H1 (cell line): Measurements from ENCODE around the gene GCSH. TPM values are rescaled to one million over a fixed set of nuclear protein-coding genes. Genes with fewer than 3 reads are reported as not detected.

Experiments
- CTBP2 ChIP-seq: IDR thresholded peaks from 2 replicates; pipeline ENCODE4 v1.7.0; 2011; ENCODE audit warnings: borderline replicate concordance, mild to moderate bottlenecking, moderate library complexity, mixed read lengths, low read length; ENCODE audit not compliant: insufficient read depth, insufficient read length
- EP300 ChIP-seq, 2 experiments: IDR thresholded peaks; 1 replicate in 1 of 2; 2 replicates in 1 of 2; pipeline ENCODE4 v1.6.1; 2011 to 2012; ENCODE audit warnings: low read depth in 2 of 2, low read length in 2 of 2, mild to moderate bottlenecking in 2 of 2, borderline replicate concordance in 1 of 2, inconsistent platforms in 1 of 2, moderate library complexity in 1 of 2
- GABPA ChIP-seq: IDR thresholded peaks from 2 replicates; pipeline ENCODE4 v1.6.1; 2011; ENCODE audit warnings: mild to moderate bottlenecking, low read length, moderate library complexity, borderline replicate concordance; ENCODE audit not compliant: insufficient read depth
- MAFK ChIP-seq: IDR thresholded peaks from 2 replicates; pipeline ENCODE4 v1.6.1; 2012; ENCODE audit warnings: low read depth, mild to moderate bottlenecking, improper control_type of control experiment, low read length
- TCF12 ChIP-seq: IDR thresholded peaks from 2 replicates; pipeline ENCODE4 v1.6.1; 2011; ENCODE audit warnings: low read depth, mild to moderate bottlenecking, low read length
- polyA plus RNA-seq, 7 experiments: library from polyadenylated mRNA; depleted of rRNA in 3 of 7; stranded (reverse) in 5 of 7; unstranded in 2 of 7; fragments of >200 nt in 5 of 7; fragments of 200-250 nt in 2 of 7; gene quantifications; 1 replicate in 5 of 7; 2 replicates in 1 of 7; 4 replicates in 1 of 7; pipeline versions ENCODE4 v1.2.1 to v1.2.3, GENCODE V29; 2011 to 2013; ENCODE audit warnings: missing spikeins in 2 of 7, mixed read lengths in 2 of 7
- total RNA-seq: library from RNA; stranded (reverse); fragmentation: NEBNext Ultra II Directional; extraction: Animal tissue kit (Norgen Biotek cat#: 25700); gene quantifications from 2 replicates; pipeline ENCODE4 v1.2.1, GENCODE V29; 2021

Gene GCSH
- total and polyA plus RNA-seq, 2 of the 8 experiments (the other 6 are each of a cell fraction or from before 2014, with no cell fraction given): 28.2 to 108 TPM

DNA sequence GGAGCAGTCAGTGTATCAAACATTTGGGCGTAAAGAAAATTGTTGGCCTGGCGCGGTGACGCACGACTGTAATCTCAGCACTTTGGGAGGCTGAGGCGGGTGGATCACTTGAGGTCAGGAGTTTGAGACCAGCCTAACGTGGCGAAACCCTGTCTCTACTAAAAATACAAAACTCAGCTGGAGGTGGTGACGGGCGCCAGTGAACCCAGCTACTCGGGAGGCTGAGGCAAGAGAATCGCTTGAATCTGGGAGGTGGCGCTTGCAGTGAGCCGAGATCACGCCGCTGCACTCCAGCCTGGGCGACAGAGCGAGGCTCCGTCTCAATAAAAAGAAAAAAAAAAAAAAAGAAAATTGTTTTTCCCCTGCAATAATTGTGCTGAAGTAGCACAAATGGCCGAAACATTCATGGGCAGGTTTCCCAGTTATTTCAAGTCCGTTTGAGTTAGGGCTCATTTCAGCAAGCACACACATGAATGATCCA is 1.4 kb downstream of the GCSH start (continued):
- TF ChIP-seq MAFK (no peak), TCF12 (no peak), CTBP2 (no peak), GABPA (no peak), EP300 (IDR thresholded peaks at IDR 0.05; ENCODE audit: borderline replicate concordance in 1 of 2, low read depth in 2 of 2, low read length in 2 of 2) (no peak)
